Activated CD8-positive, alpha-beta memory T cell treated with anti-CD3 and anti-CD28 coated beads for 48 hours (primary cell): ENCODE measurements around the gene MS4A8.
"Not testable (repeated sequence)": the region's sequence is repeated elsewhere in the genome, so short reads cannot be mapped to it uniquely, and the experiment has no call there.

Experiments used
- DNase-seq, 3 experiments: peaks; one replicate each; pipeline ENCODE4 v3.0.0-alpha.2; 2020; ENCODE audit warnings: low read depth in 2 of 3, low spot score in 2 of 3

MS4A8 gene

GRCh38 chr11:60699284-60699691, at the start of gene MS4A8:
Gene MS4A8, plus strand, starts transcription at chr11:60699612. Its CDS starts 1,249 bp downstream, at chr11:60700861.
- no peak for DNase-seq

GRCh38 chr11:60657888-60658287, 41.5 kb upstream of the MS4A8 start:
- no peak for DNase-seq

- DNase-seq, result no peak
Measured at GRCh38 chr11:60658409-60658808, 41.0 kb upstream of the MS4A8 start.

GRCh38 chr11:60672255-60672654, 27.2 kb upstream of the MS4A8 start:
- no peak for DNase-seq

- DNase-seq, result not testable (repeated sequence)
Measured at GRCh38 chr11:60678231-60678630, 21.2 kb upstream of the MS4A8 start.

- DNase-seq, result no peak
Measured at GRCh38 chr11:60679879-60680278, 19.5 kb upstream of the MS4A8 start.

GRCh38 chr11:60680455-60681119, 18.8 kb upstream of the MS4A8 start:
- DNase-seq, result no peak

GRCh38 chr11:60684541-60684848, 14.9 kb upstream of the MS4A8 start:
- DNase-seq, result not testable (repeated sequence)

GRCh38 chr11:60691661-60692060, 7.8 kb upstream of the MS4A8 start:
- DNase-seq, result no peak

- no peak for DNase-seq
Measured at GRCh38 chr11:60699936-60700335, 524 bp downstream of the MS4A8 start.

- DNase-seq, result no peak
Measured at GRCh38 chr11:60700689-60701468, 1.5 kb downstream of the MS4A8 start.

- DNase-seq, result no peak
Measured at GRCh38 chr11:60701469-60701818, 2.0 kb downstream of the MS4A8 start.

- no peak for DNase-seq
Measured at GRCh38 chr11:60703374-60703773, 4.0 kb downstream of the MS4A8 start.

- no peak for DNase-seq
Measured at GRCh38 chr11:60705895-60706294, 6.5 kb downstream of the MS4A8 start.

- DNase-seq, result no peak
Measured at GRCh38 chr11:60706931-60707330, 7.5 kb downstream of the MS4A8 start.

GRCh38 chr11:60710482-60710881, 11.1 kb downstream of the MS4A8 start:
- DNase-seq, result no peak

- no peak for DNase-seq
Measured at GRCh38 chr11:60711276-60711675, 11.9 kb downstream of the MS4A8 start.

GRCh38 chr11:60713423-60713822, 14.0 kb downstream of the MS4A8 start:
- DNase-seq, result not testable (repeated sequence)

GRCh38 chr11:60717956-60718355, 18.5 kb downstream of the MS4A8 start:
- no peak for DNase-seq

- DNase-seq, result no peak
Measured at GRCh38 chr11:60718524-60719316, 19.3 kb downstream of the MS4A8 start.

- DNase-seq, result no peak
Measured at GRCh38 chr11:60719391-60719790, 20.0 kb downstream of the MS4A8 start.

- DNase-seq, result no peak
Measured at GRCh38 chr11:60720460-60720859, 21.0 kb downstream of the MS4A8 start.
